Measurements from ENCODE around the gene LYRM4.

GRCh38 chr6:5175635-5176034 lies 85.1 kb downstream of the LYRM4 start:
- TF ChIP-seq POLR2AphosphoS5 (IDR thresholded peaks at IDR 0.05; ENCODE audit: low read depth, low read length): no peak
- TF ChIP-seq REST (IDR thresholded peaks at IDR 0.05; ENCODE audit: insufficient read depth in 1 of 2, low read depth in 2 of 2, low read length in 2 of 2): no peak
- TF ChIP-seq TAF1 (IDR thresholded peaks at IDR 0.05; ENCODE audit: borderline replicate concordance, insufficient read depth, low read length): no peak
